ENCODE data around the gene AGA. TPM values are rescaled to one million over a fixed set of nuclear protein-coding genes. Genes with fewer than 3 reads are reported as not detected.

AGA gene
- total RNA-seq, 1 donor from 2014 or later = 7.3 TPM

DNA sequence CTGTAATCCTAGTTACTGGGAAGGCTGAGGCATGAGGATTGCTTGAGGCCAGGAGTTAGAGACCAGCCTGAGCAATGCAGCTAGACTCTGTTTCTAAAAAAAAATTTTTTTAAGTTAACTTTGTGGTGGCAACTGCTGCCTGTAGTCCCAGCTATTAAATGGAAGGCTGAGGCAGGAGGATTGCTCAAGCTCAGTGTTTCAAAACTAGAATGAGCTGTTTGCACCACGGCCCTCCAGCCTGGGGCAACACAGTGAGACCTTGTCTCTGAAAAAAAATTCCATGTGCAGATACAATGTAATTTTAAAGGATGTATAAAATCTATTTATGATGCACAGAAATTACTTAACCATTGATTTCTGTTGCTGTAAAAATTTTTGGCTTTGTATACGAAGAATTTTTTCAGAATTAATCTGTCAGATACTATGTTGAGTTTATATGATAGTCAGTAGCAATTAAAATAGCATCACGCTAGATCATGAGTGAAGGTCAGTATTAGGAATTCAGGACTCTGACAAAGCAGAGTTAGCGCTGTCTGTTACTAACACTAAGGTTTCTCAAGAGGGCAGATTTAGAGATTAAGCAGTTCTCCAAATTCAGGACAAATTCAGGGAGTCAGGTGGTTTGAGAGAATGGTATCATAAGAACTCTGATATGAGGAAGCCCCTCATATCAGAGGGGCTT is 8.3 kb upstream of the AGA start:
- DNase-seq (no peak), ATAC-seq (no peak)

DNA sequence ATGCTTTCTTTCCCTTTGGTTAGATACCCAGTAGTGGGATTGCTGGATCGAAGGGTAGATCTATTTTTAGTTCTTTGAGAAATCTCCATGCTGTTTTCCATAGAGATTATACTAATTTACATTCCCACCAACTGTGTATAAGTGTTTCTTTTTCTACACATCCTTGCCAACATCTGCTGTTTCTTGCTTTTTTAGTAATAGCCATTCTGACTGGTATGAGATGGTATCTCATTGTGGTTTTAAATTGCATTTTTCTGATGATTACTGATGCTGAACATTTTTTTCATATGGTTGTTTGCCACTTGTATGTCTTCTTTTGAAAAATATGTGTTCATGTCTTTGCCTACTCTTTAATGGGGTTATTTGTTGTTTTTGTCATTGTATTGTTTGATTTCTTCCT is 6.6 kb upstream of the AGA start:
- no peak for DNase-seq
- no peak for ATAC-seq
- intact Hi-C loops (cut with micrococcal nuclease) = no loop called here

More for the DNA sequence above, 8.3 kb upstream of the AGA start:
- intact Hi-C loops (cut with micrococcal nuclease) = no loop called here

DNA sequence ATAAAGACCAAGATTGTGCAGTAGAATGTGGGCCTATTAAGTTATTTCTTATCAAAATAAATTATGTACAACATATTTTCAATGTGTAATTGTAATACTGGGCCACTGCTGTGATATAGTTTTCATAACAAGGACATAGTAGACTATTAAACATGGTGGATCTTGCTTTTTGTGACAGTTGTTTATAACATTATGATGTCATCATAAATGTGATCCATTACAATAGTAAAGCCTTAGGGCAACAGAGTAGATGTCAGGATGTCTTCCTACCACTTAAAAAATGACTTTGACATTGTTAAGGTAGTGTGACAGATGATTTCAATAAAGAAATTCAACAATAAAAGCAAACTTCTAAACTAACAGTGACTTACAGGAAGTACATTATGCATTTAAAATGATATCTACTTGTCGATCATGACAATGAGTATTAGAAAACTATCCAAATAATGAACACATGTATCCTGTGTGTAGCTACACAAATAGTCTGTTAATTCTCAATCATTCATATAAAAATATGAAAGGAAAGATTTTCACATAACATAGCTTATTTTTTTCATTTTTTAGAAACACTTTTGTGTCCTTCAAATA is 5.3 kb upstream of the AGA start:
- ATAC-seq (no peak), DNase-seq (no peak)
- intact Hi-C loops (cut with micrococcal nuclease) = no loop called here

DNA sequence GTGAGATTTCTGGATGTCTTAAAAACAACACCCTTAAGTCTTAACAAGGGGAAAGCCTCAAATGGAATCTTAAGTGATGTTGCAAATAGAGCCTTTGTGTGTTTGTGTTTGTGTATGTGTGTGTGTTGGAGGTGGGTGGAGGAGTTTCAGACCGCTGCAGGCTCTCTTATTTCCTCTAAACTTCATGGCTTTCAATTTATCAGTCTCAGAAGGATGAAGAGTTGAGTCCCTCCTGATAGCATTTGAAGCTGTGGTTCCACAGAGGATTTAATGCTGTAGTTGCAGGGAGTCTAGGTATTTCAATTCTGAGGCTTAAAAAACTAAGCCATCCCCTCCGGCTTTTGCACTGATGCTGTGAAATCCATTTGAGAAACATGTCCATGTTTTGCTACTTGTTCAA is 4.3 kb upstream of the AGA start:
- intact Hi-C loops (cut with micrococcal nuclease) = no loop called here
- no peak for ATAC-seq
- DNase-seq = no peak

DNA sequence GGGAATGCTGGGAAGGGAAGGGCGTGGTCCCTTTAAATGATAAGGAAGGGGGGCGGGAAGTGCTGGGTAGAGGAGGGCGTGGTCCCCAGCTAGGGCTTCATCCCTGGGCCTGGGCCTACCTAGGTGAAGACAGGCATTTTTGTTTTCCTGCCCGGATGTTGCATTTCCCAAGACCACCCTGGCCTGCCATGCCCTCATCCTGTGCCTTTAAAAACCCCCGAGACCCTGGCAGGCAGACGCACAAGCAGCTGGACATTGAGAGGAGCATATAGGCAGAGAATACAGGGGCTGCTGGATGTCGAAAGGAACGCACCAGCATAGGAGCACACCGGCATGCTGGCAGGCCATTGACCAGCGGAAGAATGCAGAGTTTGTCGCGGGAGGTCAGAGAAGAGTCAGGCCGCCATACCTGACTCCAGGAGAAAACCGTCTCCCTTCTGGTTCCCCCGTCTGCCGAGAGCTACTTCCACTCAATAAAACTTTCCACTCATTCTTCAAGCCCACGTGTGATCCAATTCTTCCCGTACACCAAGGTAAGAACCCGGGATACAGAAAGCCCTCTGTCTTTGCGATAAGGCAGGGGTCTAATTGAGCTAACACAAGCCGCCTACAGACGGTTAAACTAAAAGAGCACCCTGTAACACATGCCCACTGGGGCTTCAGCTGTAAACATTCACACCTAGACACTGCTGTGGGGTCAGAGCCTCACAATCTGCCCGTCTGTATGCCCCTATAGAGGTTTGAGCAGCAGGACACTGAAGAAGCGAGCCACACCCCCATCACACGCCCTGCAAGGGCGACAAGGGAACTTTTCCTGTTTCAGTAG is 2.9 kb upstream of the AGA start:
- intact Hi-C loops (cut with micrococcal nuclease) = no loop called here
- ATAC-seq = no peak
- DNase-seq = no peak

DNA sequence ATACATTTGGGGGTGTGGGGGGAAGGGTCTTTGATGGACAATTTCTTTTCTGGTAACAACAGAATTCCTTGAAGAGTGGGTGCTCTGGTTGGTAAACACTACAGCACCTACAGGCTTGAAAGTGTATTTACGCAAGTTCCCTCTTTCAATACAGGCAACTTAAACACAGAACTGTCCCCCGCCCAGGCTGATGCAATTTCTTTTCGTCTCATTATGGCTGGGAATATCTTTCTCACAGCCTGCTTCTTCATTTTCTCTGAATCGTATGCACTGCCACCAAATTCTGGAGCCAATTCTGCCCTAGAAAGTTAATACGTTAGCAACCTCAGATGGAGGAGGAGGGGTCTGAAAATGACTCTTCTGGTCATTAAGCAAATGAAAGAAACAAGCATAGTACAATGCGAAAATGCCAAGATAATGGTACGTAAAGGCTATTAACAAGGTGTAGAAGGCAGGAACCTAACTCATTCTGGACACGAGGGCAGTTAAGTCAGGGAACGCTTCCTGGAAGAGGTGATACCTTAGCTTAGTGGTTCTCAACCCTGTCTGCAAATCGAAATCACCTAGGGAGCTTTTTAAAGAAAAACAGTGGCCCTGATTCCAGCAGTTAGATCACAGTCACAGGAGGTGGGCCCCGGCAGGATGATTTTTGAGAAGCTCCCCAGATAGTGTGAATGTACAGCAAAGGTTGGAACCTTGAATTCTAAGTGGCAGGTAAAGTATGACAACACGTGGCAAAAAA is 1.0 kb downstream of the AGA start:
- intact Hi-C loops (cut with micrococcal nuclease) = no loop called here
- DNase-seq = no peak
- no peak for ATAC-seq

DNA sequence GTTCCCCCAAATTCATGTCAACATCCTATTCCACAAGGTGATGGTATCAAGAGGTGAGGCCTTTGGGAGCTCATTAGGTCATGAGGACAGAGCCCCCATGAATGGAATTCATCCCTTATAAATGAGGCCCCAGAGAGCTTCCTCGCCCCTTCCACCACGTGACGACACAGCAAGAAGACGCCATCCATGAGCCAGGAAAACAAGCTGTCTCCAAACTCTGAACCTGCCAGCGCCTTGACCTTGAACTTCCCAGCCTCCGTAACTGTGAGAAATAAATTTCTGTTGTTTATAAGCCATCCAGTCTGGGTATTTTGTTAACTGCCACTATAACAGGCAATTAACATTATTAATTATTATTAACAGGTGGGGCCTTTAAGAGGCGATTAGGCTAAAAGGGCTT is 5.8 kb downstream of the AGA start:
- intact Hi-C loops (cut with micrococcal nuclease) = no loop called here
- no peak for DNase-seq
- ATAC-seq = no peak

DNA sequence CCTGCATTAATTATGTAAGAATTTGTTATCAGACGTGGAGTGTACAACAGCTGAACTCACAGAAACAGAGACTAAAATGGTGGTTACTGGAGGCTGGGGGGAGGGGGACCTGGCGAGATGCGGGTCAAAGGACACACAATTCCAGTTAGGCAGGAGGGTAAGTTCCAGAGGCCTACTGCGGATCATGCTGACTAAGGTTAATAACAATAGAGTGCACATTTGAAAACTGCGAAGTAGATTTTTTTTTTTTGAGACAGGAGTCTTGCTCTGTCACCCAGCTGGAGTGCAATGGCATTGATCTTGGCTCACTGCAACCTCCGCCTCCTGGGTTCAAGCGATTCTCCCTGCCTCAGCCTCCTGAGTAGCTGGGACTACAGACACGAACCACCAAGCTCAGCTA is 7.6 kb downstream of the AGA start:
- ATAC-seq (no peak), DNase-seq (no peak)
- intact Hi-C loops (cut with micrococcal nuclease) = no loop called here

DNA sequence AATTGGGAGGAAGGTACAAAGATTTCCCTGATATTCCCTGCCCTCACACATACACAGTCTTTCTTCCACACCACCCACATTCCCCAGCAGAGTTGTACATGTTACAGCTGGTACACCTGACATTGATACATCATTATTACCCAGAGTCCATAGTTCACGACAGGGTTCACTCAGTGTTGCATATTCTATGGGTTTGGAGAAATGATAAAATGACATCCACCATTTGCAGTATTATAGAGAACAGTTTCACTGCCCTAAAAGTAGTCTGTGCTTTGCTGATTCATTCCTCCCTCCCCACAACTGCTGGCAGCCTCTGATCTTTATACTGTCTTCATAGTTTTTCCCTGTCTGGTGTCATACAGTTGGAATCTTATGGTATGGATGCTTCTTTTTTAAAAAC is 15.0 kb downstream of the AGA start:
- ATAC-seq = no peak
- DNase-seq = no peak
- intact Hi-C loops (cut with micrococcal nuclease) = no loop called here

DNA sequence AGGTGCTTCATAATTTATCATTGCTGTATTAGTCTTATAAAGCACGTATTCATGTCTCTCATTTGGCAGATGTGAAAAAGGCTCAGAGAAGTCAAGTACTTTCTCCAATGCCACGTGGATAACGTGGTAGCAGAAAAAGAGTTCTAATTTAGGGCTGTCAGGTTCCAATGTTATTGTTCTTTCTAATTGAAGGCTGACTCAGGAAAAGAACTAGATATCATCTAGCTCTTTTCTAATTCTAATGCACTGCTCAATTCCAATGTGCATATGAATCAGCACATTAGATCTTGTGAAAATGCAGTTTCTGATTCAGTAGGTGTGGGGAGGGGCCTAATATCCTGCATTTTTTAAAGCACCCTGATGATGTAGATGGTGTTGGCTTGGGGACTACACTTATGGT is 22.8 kb downstream of the AGA start:
- no peak for ATAC-seq
- DNase-seq = no peak
- intact Hi-C loops (cut with micrococcal nuclease) = no loop called here

DNA sequence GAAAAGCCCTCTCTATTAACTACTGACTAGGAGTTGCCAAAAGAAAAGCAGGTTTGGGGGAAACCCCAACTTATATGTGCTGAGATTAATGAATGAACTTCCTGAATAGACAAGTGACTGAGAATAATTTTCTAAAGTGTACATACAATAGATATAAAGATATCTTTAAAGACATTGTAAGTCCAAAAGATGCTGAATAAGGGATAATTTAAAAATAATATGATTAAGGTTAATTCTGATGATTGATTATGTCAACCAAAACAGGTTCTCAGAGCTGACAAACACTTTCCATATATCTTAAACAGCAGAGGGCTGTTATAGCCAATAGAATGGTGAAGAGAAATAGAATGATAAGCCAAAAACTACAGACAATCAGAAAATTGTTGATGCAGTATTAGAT is 28.6 kb downstream of the AGA start:
- DNase-seq (no peak), ATAC-seq (no peak)
- intact Hi-C loops (cut with micrococcal nuclease) = no loop called here

DNA sequence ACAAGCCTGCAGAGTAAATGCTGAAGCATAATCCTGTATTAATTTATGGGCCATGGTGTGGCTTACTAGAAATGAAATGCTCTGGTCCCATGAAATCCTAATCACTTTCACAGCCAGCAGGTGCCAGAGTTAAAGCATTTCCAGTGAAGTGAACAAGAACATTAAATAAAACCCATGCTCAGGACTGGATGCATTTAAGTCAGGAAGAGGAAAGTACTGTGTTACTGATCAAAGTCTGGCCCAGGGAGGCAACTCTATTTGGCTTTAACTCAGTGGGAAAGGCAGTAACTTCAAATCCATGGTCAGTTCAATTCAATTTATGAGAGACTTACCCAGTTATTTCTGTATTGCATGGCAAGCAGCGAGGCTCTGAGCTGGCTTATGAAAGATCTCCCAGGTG is 29.2 kb downstream of the AGA start:
- intact Hi-C loops (cut with micrococcal nuclease) = no loop called here
- no peak for ATAC-seq

DNA sequence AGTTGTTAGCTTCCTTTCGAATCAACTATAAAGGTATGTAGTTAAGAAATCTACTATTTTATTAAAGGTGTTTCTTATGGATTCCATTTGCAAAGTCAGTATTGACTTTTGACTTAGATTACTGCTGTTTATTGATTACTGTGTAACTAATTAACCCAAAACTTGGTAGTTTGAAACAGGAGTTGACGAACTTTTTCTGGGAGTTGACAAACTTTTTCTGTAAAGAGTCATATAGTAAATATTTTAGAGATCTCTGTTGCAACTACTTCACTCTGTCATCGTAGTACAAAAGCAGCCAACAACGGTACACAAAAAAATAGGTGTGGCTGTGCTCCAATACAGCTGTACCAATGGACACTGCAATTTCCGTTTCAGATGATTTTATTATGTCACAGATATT is 30.2 kb downstream of the AGA start:
- intact Hi-C loops (cut with micrococcal nuclease) = no loop called here
- ATAC-seq (no peak), DNase-seq (no peak)

More for the DNA sequence above, 29.2 kb downstream of the AGA start:
- DNase-seq = no peak

DNA sequence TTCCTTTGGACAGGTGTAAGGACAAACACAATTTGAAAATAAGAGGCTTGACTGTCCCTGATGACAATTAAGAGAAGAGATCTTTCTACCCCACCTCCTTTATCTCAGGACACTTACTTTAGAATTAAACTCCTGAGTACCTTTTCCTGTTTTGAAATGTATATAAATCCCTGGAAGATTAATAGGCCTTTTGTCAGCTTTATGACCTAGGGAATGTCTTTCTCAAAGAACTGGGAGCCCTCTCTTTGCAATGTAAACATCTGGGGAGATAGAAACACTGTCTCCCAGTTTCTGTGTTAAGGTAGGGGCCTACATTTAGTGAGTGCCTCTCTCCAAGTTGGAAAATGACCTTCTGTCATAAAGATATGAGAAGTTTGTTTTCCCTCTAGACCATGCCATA is 31.7 kb downstream of the AGA start:
- intact Hi-C loops (cut with micrococcal nuclease) = no loop called here

DNA sequence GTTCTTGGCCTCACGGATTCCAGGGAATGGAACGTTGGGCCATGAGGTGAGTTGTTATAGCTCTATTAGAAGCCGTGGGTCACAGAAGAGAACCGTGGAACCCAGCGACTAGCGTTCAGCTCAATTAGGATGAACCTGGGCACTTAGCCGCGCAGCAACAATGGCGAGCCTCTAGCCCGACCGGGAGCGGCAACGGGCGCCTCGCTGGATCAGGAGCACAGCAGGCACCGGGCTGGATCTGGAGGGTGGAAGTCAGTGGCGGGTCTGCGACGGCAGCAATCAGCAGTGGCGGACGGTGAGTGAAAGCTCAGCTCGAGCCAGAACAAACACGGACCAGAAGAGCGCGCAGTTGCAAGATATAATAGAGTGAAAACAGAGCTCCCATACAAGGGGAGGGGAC is 34.2 kb downstream of the AGA start:
- DNase-seq (no peak), ATAC-seq (no peak)
- intact Hi-C loops (cut with micrococcal nuclease) = no loop called here

More for the DNA sequence above, 31.7 kb downstream of the AGA start:
- no peak for ATAC-seq
- no peak for DNase-seq

DNA sequence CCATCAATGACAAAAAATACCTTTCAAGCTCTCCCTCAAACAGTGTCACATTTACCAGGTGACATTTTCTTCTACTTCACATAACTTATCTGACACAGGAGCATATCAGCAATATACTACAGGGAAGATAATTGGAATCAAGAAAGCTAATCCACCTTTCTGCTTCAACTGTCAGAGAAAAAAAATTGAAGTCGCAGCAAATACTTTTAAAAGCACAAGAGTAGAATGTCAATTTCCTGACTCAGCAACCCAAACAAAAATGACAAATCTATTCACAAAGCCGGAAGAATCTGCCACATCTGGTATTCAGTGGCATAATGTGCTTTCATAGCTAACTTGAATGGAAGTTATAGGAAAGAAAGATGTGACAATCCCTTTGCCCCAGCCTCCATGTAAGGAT is 36.7 kb downstream of the AGA start:
- intact Hi-C loops (cut with micrococcal nuclease) = no loop called here
- ATAC-seq = no peak
- no peak for DNase-seq

DNA sequence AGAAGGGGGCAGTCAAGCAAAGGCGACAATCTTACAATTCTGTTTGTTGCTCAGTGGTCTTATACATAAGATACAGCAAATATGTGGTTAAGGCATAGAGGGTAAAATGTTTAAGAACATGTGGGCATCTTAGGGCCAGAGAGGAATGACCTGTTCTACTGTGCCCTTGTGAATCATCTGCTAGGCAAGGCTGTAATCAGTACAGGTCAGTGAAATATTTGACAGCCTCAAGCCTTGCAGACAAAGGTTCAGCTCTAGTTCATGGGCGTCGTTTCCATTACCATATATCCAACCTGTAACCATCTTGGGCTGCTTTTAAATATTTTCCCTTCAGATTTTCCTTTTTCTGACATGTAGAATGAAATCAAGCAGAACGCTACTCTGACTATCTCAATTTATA is 37.3 kb downstream of the AGA start:
- ATAC-seq = no peak

DNA sequence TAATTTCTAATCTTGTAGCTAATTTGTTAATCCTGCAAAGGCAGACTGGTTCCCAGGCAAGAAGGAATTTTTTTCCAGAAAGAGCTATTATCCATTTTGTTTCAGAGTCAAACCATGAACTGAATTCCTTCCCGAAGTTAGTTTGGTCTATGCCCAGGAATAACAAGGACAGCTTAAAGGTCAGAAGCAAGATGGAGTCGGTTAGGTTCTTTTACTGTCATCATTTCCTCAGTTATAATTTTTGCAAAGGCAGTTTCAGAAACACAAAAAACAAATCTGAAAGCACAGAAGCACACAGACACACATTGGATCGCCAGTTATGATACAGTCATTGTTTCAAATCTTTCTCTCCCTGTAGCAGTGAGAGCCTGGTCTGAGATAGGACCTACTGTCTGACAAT is 37.9 kb downstream of the AGA start:
- DNase-seq = no peak
- ATAC-seq = no peak
- intact Hi-C loops (cut with micrococcal nuclease) = no loop called here

More for the DNA sequence above, 37.3 kb downstream of the AGA start:
- no peak for DNase-seq
- intact Hi-C loops (cut with micrococcal nuclease) = no loop called here

DNA sequence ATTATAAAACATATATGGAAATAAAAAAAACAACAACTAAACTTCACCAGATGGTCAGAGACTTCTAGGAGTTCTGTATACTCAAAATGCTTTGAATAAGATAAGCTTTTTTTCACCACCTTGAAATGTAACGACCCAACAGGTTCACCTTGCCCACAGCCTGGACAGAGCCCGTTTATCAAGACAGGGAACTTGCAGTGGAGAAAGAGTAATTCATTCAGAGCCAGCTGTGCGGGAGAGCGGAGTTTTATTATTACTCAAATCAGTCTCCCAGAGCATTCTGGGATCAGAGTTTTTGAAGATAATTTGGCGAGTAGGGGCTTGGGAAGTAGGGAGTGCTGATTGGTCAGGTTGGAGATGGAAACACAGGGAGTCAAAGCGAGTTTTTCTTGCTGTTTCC is 38.5 kb downstream of the AGA start:
- no peak for ATAC-seq
- intact Hi-C loops (cut with micrococcal nuclease) = no loop called here
- no peak for DNase-seq

DNA sequence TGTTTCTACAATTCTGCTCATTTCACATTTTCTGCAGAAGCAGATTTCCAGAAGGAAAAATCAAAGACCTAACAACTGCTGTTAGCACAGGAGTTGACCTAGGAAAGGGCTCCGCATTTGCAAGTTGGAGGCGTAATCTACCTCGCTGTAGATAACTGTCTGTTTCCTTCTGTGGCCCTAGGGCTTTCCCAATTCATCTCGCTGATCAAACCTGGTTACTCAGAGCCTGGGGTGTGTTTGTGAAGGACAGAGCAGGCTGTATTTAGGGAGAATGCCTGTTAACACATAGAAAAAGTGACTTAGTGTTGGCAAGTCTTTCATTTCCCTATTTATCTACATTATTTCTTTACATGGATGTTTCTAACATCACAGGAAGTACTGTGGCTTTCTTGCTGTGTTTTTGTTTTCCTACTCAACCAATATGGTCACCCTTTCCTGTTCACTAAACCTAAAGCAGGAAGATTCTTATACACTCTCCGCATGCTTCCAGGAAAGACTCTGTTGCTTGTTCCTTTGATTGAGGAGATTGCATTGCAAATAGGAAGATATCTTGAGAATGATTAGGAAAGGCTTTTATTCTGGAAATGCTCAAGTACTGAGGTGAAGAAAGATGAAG is 40.5 kb downstream of the AGA start:
- intact Hi-C loops (cut with micrococcal nuclease) = no loop called here

More for the DNA sequence above, 40.5 kb downstream of the AGA start:
- ATAC-seq (no peak), DNase-seq (no peak)

Measured in left ventricle myocardium superior (tissue), 1 donor.